Adrenal gland (tissue), 5 donors: ENCODE data around the gene CEP89.

Experiments used
- POLR2A ChIP-seq, 2 donors: fragments of 450-650 bp; IDR thresholded peaks; one replicate each; pipeline ENCODE4 v1.6.1; 2017; ENCODE audit warnings: antibody characterized with exemption in 2 of 2, mild to moderate bottlenecking in 2 of 2, moderate library complexity in 1 of 2
- TF ChIP-seq, protein P1 (sequence below), 6 experiments: fragments of 450-650 bp in 4 of 6; fragments of 200-600 bp in 2 of 6; sonication (generic) in 1 of 6; IDR thresholded peaks; 1 replicate in 5 of 6; 2 replicates in 1 of 6; pipeline versions ENCODE4 v1.5.1 to v1.8.0; 2016 to 2021; ENCODE audit warnings: antibody characterized with exemption in 6 of 6, mild to moderate bottlenecking in 2 of 6, moderate library complexity in 1 of 6
- donor health status: DM: no; HTN: no; CAD: no.

DNA sequence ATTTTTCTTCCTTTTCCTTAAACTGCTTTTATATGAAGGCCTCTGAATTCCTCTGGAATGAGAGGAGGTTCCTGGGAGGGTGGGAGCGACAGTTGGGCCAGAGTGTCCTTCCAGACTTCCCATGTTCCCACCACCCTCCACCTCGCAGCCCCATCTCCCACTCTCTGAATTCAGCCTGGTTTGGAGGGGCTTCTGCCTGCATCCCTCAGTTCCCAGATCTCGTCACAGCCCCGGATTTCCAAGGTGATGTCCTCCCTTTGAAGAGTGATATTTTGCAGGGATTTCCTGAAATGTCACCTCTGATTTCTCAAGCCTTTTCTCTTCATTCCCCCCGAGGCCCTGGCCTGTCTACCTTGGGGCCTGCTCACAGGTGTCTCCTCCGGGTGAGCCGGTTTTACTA is 85.5 kb downstream of the CEP89 start:
- TF ChIP-seq, protein P1, sequence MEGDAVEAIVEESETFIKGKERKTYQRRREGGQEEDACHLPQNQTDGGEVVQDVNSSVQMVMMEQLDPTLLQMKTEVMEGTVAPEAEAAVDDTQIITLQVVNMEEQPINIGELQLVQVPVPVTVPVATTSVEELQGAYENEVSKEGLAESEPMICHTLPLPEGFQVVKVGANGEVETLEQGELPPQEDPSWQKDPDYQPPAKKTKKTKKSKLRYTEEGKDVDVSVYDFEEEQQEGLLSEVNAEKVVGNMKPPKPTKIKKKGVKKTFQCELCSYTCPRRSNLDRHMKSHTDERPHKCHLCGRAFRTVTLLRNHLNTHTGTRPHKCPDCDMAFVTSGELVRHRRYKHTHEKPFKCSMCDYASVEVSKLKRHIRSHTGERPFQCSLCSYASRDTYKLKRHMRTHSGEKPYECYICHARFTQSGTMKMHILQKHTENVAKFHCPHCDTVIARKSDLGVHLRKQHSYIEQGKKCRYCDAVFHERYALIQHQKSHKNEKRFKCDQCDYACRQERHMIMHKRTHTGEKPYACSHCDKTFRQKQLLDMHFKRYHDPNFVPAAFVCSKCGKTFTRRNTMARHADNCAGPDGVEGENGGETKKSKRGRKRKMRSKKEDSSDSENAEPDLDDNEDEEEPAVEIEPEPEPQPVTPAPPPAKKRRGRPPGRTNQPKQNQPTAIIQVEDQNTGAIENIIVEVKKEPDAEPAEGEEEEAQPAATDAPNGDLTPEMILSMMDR (IDR thresholded peaks at IDR 0.05): no peak
- no peak for TF ChIP-seq POLR2A (IDR thresholded peaks at IDR 0.05)
